GM19452 (cell line): ENCODE results near the gene JAML.

Experiments
- ATAC-seq: cut with Tn5 transposase; IDR thresholded peaks from one replicate; pipeline ENCODE4 v1.9.1; 2021; ENCODE audit not compliant: unreplicated experiment

Gene JAML

DNA sequence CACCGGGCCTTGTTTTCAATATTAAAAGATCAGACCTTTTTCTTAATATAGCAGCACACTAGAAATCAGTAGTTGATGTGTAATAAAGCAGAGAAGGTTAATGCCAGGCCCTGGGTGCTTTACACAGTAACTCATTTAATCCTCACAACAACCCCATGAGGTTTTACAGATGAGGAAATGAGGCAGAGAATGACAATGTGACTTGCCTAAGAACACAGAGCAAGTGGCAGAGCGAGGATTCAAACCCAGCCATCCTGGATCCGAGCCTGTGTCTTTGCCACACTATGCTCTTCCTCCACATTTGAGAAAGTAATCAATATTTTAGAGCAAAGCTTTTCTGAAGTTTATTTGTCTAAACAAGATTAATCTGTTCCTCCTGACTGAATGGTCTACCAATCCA is 7.2 kb downstream of the JAML start:
- ATAC-seq, result no peak

DNA sequence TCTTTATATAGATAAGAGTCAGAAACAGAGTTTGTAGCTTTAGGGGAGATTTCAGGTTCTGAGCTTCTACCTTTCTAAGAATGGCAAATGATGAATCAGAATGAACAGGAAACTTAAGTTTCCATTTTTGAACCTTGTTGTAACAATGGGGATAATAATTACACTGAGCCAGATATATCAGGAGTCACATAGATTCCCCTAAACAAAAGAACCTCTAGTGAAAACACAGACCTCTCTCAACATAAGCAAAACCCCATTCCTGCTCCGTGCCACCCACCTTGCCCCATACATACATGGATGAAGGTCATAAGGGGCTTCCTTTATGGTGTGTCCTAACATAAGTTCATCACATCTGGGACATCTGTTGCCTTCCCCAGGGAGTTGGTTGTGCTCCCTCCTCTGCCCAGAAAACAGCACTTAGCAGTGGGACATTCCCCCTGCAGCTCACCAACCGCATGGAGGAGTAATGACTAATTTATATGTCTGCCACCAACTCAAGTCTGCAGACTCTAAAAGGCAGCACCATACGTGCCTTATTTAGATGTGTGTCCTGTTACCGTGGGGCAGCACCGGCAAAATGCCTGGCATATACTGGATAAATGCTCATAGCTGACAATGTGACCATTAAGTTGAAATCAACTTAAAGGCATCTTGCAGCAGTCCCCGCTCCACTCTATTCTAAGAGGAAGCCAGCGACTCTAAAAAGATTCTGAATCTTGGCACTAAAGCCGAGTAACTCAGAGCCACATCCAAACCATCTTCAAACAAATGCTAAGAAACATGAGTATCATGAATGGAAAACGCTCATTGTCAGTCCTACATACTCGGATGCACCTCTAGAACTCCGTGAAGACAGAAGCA is 8.0 kb downstream of the JAML start:
- ATAC-seq, result no peak

GRCh38 chr11:118215765-118216164 is 9.0 kb downstream of the JAML start:
- ATAC-seq, result no peak

DNA sequence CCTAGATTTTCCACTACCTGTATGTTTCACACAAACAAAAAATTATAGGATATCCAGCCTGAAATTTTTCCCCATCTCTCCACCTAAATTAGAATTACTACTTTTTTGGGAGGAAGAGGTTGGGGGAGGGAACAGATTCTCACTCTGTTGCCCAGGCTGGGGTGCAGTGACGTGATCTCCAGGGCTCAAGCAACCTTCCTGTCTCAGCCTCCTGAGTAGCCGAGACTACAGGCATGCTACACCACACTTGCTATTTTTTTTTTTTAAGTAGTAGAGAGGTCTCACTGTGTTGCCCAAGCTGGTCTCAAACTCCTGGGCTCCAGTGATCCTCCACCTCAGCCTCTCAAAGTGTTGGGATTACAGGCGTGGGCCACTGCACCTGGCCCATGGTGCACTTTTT is 9.5 kb downstream of the JAML start:
- ATAC-seq, result no peak

- ATAC-seq, result no peak
Measured at GRCh38 chr11:118214210-118214914, 10.4 kb downstream of the JAML start.

- no peak for ATAC-seq
Measured at GRCh38 chr11:118213781-118214180, 11.0 kb downstream of the JAML start.

DNA sequence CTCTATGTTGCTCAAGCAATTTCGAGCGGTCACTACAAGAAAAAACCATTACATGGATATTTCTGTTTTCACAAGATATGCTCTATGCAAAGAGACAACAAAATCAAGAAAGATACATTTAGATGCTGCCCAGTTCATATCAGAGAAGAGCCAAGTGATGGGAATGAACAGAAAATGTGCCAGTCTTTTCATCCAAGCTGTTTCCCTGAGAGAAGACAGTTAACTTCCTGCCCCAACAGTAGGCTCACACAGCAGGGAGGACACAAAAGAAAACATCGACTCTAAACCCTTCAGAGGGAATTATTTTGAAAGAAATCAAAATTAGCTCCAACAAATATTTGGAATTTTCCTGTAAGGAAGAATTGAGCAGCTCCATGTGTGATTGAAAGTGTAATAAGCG is 11.6 kb downstream of the JAML start:
- ATAC-seq, result no peak

GRCh38 chr11:118212781-118213191 is 12.0 kb downstream of the JAML start:
- no peak for ATAC-seq

GRCh38 chr11:118212131-118212725 is 12.6 kb downstream of the JAML start:
- no peak for ATAC-seq

DNA sequence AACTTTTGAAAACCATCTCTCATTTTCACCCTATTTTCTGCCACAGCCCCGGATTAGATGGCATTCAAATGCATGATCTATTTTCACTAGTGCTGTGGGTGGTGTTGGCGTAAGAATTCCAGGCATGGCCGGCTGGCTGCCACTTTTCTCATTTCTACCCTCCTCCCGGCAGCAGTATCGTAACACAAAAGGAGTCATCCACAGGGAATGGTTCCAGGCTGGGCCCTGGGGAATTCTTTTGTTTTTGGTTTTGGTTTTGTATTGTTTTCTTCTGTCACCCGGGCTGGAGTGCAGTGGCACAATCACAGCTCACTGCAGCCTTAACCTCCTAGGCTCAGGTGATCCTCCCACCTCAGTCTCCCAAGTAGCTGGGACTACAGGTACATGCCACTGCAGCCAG is 13.8 kb downstream of the JAML start:
- no peak for ATAC-seq

DNA sequence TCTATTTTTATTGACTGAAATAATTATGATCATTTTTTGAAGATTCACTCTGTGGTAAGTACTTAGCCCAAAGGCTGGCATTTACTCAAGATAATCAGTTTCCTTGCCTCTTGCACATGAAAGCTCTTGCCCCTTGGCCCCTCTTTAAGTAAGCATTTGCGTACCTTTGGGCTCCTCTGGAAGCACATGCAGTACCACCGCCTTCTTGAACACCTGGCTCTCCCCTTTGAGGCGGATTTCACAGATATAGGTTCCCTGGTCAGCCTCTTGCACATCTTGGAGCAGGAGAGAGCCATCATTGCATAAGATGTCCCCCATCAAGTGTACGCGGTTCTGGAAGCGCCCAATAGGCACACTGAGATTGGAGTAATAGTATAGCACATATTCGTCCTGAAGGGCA is 14.5 kb downstream of the JAML start:
- no peak for ATAC-seq

DNA sequence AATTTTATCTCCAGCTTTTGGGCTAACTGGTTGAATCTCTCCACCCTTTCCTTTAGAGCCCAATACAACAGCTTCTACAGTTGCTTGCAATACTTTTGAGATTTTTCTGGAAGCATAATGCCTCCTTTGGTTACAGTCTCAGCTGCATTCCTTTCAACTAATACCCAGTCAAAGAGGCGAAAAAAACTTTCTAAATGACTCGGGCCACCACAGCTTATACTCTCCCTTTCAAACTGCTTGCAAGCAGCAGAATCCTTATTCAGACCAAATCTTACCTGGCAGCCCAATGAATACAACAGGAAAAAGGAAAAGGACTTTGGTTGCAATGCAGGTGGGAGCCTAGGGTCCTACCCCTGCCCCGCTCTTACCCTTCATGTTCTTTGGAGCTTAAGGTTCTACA is 15.8 kb downstream of the JAML start:
- ATAC-seq, result no peak

GRCh38 chr11:118207079-118207478 is 17.7 kb downstream of the JAML start:
- ATAC-seq, result no peak

GRCh38 chr11:118206391-118207031 is 18.3 kb downstream of the JAML start:
- no peak for ATAC-seq

- no peak for ATAC-seq
Measured at GRCh38 chr11:118205606-118206378, 19.0 kb downstream of the JAML start.

- ATAC-seq, result peak; percentile 56
Measured at GRCh38 chr11:118202599-118203422, 22.0 kb downstream of the JAML start.

DNA sequence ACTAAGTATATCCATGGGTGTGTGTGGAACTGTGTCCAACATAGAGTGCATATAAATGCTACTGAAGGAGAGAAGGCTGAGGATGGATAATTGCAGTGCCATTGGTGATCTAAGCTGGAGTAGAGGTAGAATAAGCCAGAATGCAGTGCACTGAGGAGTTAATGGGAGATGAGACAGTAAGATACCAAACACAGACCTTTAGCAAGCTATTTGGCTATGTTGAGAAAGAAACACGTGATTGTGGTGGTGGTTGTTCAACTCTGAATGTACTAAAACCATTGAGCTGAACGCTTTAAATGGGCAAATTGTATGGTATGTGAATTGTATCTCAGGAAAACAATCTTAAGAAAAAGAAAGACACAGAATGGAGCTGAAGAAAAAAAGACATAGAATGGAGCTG is 22.8 kb downstream of the JAML start:
- ATAC-seq, result no peak

DNA sequence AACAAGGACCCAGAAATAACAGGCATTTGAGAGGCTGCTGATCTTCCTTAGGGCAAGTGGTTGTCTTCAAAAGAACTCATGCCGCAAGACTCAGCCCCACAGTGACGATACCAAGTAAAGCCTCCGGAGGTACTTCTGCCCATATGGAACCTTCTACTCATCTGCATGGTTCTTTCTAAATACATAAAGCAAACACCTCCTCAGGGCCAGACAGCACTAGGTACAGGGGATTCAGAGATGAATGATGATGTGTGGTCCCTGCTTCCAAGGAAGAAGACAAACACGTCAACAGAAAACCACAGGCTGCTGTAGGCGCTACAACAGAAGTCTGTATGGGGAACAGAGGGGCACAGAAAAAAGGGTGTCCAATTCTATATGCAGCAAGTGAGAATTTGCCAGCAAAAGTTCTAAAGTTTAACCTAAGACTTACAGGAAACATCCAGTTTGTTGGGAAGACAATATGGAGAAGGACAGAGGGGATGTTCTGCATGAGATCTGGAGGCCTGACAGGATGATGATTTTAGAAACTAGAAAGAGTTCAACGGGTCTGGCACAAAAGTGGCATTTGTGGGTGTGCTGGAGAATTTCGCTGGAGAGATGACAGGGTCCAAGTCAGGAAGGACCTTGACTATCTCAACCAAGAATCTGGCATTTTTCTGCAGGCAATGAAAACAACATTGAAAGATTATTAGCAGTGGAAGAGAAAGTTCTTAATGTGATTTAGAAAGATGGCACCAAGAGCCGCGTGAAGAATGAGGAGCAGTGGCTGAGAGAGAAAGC is 23.7 kb downstream of the JAML start:
- no peak for ATAC-seq

DNA sequence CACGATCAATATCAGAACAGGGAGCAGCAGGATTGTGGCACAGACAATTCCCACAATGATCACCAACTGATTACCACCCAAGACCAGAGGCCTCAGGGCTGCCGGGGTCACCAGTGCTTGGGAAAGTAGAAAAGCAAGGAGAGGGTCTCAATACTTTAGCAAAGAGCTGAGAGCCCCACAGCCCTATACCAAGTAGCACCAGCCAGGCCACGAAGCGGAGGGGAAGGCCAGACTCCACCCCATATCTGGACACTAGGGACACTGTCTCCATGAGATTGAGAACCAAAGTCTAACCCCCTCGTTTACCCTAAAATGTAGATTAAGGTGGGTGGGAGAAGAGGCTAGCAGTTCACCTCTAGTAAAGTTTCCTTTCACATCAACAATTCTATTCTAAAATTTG is 24.3 kb downstream of the JAML start:
- ATAC-seq, result no peak
